GM18520 (cell line): ENCODE measurements around the gene FRMD5.
"Not testable (repeated sequence)": the region's sequence is repeated elsewhere in the genome, so short reads cannot be mapped to it uniquely, and the experiment has no call there.

ENCODE experiments used
- ATAC-seq: cut with Tn5 transposase; IDR thresholded peaks from one replicate; pipeline ENCODE4 v1.9.1; 2021; ENCODE audit not compliant: unreplicated experiment

Gene FRMD5

DNA sequence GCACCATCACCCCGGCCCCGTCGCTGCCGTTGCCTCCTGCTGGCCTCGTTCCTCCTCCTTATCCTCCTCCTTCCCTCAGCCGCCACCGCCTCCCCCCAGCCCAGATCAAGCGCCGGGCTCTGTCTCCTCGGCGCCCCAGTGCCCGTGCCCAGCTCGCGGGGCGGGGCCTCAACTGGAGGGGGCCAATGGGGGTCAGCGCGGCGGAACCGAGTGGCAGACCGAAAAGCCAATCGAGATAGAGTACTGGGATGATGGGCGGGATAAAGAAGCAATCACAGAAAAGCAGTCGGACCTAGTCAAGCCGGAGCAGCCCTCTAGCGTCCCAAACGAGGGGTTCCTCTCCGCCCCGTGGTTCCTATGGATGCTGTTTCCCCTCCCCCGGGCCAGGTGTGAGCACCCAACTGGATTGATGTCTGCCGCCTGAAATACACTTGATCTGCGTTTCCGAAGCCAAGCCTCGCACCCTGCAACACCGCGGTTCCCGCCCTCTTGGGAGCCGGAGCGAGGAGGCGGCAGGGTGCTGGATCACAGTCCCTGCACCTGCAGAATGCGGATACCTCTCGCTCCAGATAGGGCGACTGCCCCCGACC, at the start of gene FRMD5:
TSS of gene FRMD5 (minus strand) at position 121 of the 590 bp plus-strand sequence.
- ATAC-seq = peak; percentile 93

DNA sequence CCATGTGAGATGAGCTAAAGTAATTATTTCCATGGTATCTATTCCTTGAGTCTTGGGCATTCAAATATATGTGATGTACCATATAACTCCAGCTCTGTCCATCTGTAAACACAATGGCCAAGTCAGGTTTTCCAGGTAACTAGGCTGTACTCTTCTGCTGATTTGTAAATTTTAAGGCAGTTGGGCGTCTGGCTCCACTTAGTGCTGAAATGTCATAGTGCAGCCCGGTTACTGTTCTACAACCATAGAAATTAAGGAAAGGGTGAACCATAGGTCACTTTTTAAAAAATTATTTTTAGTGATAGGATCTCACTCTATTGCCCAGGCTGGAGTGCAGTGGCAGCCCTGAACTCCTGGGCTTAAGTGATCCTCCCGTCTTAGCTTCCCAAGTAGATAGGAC, 48.8 kb upstream of the FRMD5 start:
- no peak for ATAC-seq

DNA sequence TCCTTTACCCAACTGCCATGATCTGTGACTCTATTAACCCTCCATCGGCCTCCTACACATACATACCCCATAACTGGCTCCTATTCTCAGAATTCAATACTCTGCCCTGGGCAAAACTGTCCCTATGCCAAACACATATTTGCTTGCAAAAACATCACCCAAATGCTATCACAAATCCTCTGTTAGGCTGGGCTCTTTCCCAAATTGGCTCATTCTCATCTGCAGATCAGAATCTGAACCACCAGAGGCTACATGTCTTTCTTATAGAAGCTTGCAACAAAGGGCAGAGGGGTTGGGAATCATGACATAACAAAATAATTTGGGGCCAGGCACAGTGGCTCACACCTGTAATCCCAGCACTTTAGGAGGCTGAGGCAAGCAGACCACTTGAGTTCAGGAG, 48.1 kb upstream of the FRMD5 start:
- ATAC-seq = no peak

DNA sequence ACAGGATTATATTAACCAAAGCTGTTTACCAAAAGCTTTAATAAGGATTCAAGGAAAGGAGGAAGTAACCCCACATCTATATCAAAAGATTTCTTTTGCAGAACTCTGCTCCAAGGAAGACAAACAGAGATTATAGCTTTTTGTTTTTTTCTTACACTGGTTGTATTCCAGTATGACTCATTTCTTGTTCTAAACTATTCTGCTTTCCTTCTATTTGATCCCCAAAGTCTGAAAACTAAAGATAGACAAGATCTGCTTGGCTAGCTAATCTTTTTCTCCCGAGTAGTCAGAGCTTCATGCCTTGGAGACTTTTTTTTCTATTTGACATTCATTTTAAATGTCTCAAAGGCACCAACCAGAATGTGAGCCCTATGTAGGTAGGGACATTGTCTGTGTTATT, 36.8 kb upstream of the FRMD5 start:
- ATAC-seq = no peak

DNA sequence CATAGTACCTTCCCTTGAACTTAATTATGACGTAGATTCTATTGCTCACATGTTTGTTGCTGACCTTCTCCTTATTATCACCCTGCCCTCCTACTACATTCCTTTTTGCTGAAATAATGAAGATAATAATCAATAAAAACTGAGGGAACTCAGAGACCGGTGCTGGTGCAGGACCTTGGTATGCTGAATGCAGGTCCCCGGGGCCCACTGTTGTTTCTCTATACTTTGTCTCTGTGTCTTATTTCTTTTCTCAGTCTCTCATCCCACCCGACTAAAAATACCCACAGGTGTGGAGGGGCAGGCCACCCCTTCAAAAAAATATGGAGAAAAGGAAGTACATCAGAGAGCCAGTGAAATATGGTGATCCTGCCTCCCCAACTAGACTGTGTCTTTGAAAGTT, 34.2 kb upstream of the FRMD5 start:
- ATAC-seq = not testable (repeated sequence)

DNA sequence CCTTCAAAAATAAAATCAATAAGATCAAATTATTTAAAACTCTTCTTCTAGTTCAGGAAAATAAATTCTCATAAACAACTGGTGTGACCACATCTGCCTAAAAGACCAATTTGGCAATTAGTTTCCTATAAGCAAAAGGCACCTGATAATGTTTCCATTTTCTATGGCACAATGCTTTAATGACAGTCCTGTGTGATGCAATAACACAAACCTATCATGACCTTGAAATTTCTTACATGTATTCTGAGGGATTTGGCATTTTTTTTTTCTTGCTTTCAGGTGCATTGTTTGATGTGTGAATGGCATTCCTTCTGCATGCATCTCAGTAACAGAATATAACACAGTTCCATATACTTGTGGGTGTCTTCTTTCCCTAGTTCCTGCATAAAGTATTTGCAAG, 32.5 kb upstream of the FRMD5 start:
- no peak for ATAC-seq

DNA sequence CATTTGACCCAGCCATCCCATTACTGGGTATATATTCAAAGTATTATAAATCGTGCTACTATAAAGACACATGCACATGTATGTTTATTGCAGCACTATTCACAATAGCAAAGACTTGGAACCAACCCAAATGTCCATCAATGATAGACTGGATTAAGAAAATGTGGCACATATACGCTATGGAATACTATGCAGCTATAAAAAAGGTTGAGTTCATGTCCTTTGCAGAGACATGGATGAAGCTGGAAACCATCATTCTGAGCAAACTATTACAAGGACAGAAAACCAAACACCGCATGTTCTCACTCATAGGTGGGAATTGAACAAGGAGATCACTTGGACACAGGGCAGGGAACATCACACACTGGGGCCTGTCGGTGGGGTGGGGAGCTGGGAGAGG, 31.9 kb upstream of the FRMD5 start:
- ATAC-seq = not testable (repeated sequence)

DNA sequence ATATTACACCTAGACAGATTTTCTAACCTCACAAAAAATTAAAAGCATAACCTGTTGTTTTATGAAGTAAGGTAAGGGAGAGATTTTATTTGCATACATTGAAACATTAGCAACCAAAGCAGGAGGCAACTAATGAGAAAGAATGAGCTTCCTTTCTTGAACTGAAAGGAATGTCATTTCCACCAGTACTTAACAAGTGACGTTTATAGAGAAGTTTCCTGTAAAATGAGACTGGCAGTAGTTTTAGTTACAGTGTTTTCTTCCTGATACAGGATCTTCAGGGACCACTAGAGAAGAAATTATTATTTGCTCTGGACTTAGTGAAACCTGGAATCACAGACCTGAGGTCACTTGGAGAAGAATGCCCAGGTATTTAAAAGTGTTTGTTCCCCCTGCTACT, 27.4 kb upstream of the FRMD5 start:
- ATAC-seq = no peak

DNA sequence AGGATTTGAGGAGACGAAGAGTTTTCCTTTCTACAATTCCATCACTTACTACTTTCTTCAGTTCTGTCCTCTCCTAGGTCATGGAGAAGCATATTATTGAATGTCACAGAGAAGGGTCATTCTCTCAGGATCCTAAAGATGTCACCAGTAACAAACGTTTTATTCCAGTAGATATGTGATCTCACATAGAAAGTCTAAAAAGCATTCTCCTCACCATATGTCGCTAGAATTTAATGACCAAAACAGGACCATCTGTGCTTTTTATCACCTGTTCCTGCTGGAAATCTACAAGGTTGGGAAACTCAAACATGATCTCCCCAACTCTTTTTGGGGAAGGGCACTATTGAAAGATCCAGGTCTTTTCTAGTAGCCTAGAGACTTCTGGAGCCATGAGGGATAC, 24.0 kb upstream of the FRMD5 start:
- no peak for ATAC-seq

DNA sequence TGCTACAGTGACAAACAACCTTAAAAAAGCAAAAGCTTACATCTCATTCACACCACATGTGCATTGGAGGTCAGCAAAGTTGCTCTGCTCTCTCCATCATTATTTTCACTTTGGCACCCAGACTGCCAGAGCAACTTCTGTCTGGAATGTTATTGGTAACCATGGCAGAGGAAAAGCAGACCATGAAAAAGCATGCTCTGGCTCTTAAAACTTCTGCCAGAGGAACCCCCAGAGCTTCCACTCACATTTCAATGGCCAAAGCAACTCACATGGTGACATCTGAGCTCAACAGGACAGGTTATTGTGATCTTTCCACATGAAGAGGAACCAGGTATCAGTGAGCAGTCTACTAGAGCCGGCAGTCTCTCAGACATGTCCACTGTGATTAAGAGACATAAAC, 21.9 kb upstream of the FRMD5 start:
- no peak for ATAC-seq

DNA sequence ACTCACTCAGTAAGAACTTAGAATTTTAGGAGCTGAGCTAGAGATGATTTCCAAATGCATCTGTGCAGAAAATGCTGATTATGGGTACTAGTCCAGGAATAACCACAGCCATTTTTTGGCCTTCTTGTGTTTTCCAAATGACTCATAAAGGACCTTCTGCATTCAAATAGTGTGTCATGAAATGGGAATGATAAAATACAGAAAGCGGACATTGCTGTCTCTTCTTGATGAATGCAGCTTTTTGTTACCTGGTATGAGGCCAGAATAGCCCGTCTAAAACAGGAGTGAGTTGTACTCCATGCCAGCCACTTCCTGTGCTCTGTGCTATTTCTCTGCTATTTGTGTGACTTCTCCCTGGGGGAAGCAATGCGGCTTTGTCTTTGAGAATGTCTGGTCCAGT, 20.5 kb upstream of the FRMD5 start:
- ATAC-seq = no peak

DNA sequence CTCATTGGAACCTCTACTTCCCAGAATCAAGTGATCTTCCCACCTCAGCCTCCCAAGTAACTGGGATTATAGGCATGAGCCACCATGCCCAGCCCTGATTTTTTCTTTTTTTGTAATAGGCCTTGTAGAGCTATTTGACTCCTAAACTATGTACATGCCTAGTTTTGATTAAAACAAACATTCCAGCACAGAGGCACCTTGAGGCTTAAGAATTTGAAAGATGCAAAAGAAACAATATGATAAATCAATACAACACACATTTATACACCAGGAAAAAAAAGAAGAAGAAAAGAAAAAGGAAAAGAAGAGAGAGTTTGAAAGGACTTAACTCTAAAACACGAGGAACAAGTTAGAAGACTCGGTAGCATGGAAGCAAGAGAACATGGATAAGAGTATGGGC, 13.9 kb upstream of the FRMD5 start:
- ATAC-seq = no peak

DNA sequence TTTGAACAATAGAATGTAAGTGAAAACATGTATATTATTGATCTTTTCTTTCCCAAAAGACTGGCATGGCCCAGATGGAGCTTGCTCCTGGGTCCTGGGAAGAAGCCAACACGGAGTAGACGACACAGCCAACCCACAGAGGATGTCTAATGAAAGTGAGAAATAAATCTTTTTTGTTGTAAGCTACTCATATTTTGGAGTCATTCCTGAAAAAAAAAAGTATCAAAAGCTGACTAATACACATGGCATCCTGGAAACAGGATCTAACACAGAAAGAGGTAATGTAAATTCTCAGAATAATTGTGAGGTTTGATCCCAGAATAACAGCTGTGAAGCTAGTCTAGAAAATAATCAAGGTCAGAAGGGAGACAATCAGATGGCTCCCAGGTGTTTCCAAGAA, 12.6 kb upstream of the FRMD5 start:
- ATAC-seq = no peak

DNA sequence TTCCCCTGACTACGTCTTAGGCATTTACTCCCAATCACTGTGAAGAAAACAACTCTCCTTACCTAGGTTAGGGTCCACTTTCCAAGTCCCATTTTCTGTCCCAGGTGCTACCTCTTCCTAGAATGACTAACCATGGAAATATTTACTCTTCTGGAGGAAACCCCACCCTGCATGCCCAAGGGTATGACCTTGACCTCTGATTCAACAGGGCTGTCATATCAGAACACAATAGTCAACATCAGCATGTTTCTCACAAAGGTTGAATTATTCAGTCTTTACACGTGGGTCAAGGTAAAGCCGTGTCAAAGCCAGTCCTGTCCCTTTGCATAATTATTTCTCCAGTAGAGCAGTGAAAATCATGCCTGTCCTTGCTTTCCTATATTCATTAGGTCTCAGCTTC, 4.3 kb upstream of the FRMD5 start:
- no peak for ATAC-seq

DNA sequence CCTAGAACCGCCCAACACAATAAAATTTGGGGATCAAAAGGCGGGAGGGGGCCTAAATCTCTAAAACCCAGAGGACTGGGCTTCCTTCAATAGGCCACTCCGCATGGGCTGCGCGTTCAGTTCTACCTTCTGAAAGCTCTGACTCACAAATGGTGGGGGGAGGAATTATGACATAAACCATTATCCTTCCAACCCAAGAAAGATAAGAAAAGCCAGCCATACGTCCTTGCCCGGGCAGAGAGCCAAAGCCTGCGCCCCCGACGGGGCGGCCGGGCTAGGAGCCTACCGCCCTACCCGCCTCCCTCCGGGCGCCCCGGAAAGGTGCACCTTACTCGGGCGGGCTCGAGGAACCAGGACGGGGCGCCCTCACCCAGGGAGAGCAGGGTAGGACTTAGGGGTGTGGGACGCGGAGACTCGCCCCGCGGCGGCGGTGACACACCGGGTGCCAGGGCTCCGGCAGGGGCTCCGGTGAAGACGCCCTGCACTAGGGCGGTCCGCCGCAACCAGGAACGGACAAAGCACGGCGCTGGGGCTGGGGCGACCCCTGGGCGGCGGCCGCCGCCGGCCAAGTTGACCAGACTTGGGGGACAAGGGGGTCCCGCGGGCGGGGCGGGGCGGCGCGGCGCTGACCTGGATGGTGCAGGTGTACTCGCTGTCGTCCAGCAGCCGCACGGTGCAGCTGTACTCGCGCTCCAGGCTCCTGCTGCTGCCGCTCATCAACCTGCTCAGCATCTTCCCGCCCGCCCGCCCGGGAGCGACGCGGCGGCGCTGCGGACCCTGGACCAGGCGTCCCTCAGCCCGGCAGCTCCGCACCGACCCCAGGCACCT, 534 bp downstream of the FRMD5 start:
- ATAC-seq = peak; percentile 6

DNA sequence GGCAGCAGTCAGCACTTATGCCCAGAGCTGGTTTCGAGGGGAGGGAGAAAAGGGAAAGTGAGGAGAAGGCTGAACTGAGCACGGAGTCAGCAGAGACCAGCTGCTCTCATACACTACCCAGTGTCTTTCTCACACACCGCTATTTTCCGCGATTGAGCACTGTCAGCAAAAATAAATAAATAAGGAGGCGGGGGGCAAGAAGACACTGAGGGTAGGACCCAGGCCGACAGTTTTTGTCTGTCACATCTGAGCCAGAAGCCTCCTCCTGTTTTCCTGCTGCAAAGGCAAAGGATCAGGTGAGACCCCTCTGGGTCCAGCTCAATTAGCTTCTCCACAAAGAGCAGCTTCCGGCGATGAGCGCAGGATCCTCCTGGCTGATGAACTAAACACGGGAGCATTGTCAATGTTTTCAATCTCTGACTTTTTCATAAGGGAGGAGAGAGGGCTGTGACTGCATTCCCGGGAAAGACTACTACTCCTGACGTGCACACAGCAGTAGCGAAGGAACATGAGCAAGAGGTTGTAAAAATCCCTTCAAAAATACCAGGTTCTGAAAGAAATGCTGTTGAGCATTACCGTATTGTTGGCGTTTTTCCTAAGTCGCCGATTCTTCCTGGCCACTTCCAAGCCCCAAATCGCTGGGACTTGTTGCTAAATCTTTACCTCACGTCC, 1.3 kb downstream of the FRMD5 start:
- ATAC-seq = no peak

DNA sequence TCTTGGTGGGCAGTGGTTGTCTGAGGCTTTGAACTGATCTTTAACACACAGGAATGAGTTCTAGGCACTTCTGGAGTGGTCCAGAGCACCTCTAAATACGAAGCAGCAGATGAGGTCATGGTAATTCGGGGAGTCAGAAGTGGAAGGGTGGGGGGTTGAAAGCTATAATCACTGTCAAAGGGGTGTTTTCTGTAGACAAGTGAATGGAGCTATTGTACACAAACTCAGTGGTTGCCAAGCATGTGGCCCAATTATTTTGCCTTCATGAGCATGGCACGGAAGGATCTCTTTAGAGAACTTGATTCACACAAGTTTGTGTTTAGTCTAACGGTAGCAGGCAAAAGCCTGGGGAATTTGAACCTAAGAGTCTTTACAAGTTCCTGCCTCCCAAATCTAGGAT, 6.3 kb downstream of the FRMD5 start:
- no peak for ATAC-seq

DNA sequence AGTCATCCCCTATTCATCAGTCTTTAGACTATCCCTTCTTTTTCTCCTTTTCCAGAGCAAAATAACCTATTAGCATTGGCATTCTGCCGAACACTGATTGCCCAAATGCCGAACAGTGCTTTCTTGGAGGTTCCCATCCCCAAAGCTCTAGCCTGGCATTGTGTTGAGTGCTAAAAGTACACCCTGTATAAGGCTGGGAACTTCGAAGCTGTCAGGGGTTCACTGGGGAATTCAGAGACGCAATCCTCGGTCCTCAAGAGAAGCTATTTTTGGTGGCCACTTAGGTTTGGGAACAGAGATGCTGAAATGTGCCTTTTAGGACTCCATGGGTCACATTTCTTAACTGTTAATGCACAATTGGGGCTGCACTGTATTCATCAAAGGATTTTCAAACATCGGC, 8.4 kb downstream of the FRMD5 start:
- ATAC-seq = no peak

DNA sequence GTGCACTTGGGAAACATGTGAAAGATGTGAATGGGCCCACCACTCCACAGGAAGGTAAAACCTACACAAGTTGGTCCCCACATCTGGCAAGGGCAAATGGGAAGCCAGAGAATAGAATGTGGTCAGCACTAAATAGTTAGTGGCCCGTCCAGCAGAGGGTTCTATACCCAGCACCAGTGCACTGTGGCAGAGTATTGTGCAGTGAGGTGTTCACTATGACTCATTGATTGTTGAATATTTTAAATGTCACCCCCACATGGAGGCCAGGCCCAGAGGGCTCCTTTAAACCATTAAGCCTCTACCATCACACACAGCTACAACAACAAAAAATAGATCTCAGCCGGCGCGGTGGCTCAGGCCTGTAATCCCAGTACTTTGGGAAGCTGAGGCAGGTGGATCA, 11.7 kb downstream of the FRMD5 start:
- no peak for ATAC-seq

DNA sequence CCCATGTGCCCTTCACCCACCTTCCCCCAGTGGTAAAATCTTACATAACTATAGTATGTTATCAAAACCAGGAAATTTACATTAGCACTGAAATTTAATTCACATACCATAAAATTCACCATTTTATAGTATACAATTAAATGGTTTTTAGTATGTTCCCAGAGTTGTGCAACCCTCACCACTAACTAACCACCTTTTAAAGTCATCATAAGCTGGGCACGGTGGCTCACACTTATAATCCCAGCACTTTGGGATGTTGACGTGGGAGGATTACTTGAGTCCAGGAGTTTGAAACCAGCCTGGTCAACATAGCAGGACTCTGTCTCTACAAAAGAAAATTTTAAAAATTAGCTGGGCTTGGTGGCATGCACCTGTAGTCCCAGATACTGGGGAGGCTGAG, 13.7 kb downstream of the FRMD5 start:
- ATAC-seq = no peak

DNA sequence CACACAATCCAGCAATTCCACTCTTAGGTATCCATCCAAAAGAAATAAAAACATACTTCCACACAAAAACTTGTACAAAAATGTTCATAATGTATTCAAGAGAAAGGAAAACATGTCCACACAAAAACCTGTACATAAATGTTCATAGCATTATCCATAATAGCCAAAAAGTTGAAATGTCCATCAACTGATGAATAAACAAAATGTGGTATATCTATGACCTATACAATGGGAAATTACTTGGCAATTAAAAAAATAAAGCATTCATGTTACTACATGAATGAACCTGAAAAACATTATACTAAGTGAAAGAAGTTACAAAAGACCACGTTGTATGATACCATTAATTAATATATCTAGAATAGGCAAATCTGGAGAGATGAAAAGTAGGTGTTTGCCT, 17.9 kb downstream of the FRMD5 start:
- ATAC-seq = no peak

DNA sequence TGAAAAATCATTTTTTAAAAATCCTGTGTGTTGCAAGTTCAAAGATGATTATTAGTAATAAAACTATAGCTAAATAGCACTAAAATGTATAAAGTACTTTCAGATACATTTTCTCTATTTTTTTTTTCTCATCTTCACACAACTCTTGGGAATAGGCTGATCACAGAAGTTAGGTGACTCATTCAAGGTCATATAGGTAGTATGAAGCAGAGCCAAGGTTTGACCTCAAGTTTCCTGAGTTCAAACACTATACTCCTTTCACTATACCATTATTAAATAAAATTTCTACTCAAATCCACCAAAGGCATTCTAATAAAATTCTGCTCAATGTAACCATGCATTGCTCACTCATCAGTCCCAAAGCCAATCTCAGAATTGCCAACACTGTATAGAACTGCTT, 21.3 kb downstream of the FRMD5 start:
- ATAC-seq = no peak
